Activated naive CD4-positive, alpha-beta T cell treated with anti-CD3 and anti-CD28 coated beads for 36 hours (primary cell): Measurements from ENCODE around the gene MOCOS. TPM values are rescaled to one million over a fixed set of nuclear protein-coding genes. Genes with fewer than 3 reads are reported as not detected.
A peak's percentile ranks its signal among the peaks of the same experiment; 100 is the strongest.

Experiments
- CTCF ChIA-PET: fragments of 350-600 bp; sonication (Branson Sonifier 250); formaldehyde crosslinking; loops from one replicate; lab custom pipeline; 2021; ENCODE audit warnings: antibody characterized with exemption; lab: Charles Lee
- DNase-seq: peaks from one replicate; pipeline ENCODE4 v3.0.0-alpha.2; 2020
- H3K27ac Mint-ChIP-seq: one replicate; pipeline ENCODE4 v1.8.0; 2021; ENCODE audit warnings: mild to moderate bottlenecking, mixed read lengths
- H3K27me3 Mint-ChIP-seq: one replicate; pipeline ENCODE4 v1.8.0; 2021; ENCODE audit warnings: low read depth, mixed read lengths
- H3K36me3 Mint-ChIP-seq: one replicate; pipeline ENCODE4 v1.8.0; 2021; ENCODE audit warnings: low read depth, mixed read lengths
- H3K4me1 Mint-ChIP-seq: one replicate; pipeline ENCODE4 v1.8.0; 2021; ENCODE audit warnings: low read depth, mixed read lengths
- H3K4me3 Mint-ChIP-seq: one replicate; pipeline ENCODE4 v1.8.0; 2021; ENCODE audit warnings: mild to moderate bottlenecking, moderate library complexity, mixed read lengths
- H3K9me3 Mint-ChIP-seq: one replicate; pipeline ENCODE4 v1.8.0; 2021; ENCODE audit warnings: mixed read lengths
- intact Hi-C: fragments of 100-400 bp; cut with micrococcal nuclease; formaldehyde crosslinking; loops from one replicate; pipeline ENCODE4 v1.15.1; 2023
- total RNA-seq, 2 experiments: library from RNA; stranded (reverse); gene quantifications; one replicate each; pipeline ENCODE4 v1.2.3, GENCODE V29; 2021

Gene MOCOS, protein sequence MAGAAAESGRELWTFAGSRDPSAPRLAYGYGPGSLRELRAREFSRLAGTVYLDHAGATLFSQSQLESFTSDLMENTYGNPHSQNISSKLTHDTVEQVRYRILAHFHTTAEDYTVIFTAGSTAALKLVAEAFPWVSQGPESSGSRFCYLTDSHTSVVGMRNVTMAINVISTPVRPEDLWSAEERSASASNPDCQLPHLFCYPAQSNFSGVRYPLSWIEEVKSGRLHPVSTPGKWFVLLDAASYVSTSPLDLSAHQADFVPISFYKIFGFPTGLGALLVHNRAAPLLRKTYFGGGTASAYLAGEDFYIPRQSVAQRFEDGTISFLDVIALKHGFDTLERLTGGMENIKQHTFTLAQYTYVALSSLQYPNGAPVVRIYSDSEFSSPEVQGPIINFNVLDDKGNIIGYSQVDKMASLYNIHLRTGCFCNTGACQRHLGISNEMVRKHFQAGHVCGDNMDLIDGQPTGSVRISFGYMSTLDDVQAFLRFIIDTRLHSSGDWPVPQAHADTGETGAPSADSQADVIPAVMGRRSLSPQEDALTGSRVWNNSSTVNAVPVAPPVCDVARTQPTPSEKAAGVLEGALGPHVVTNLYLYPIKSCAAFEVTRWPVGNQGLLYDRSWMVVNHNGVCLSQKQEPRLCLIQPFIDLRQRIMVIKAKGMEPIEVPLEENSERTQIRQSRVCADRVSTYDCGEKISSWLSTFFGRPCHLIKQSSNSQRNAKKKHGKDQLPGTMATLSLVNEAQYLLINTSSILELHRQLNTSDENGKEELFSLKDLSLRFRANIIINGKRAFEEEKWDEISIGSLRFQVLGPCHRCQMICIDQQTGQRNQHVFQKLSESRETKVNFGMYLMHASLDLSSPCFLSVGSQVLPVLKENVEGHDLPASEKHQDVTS
- not detected for total RNA-seq

DNA sequence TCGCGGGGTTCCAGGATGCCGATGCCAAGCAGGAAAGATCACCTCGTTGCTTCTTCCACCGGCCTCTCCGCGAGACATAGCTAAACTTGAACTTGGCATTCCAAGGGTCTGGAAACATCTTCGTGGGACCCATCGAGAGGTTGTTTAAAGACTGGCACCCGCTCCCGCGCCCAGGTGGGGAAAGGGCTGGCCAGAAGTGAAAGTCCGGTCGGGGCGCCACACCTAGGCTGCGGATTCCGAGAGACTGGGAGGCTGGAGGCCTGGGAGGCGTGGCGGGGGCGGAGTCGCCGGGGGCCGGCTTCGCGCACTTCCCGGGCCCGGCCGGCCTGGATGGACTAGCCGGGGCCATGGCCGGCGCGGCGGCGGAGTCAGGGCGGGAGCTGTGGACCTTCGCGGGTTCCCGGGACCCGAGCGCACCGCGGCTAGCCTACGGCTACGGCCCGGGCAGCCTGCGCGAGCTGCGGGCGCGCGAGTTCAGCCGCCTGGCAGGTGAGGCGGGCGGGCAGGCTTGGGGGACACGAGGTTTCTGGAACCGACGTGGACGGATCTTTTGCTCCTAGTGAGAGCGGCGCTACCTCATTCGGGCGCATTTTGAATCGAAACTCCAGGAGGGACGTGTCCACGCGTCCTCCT is at the start of gene MOCOS:
TSS of gene MOCOS (plus strand) at position 305 of the 633 bp plus-strand sequence. CDS start at position 348, 43 bp downstream.
- CTCF ChIA-PET: no interaction called here
- Mint-ChIP-seq H3K4me1 (peaks cover 3% of the 10 kb centered on the region), H3K36me3 (no peaks in the 10 kb centered on the region), H3K9me3 (no peaks in the 10 kb centered on the region), H3K27me3 (peaks cover 20% of the 10 kb centered on the region), H3K4me3 (peak within 1 kb of the TSS; percentile 73), H3K27ac (no peak within 1 kb of the TSS)
- peak; percentile 36 for DNase-seq
- intact Hi-C loops: loop anchor here (1.0 to 10.0 kb wide), 3 partner anchors 58 to 173 kb away; partner anchors contain the start of genes ELP2 and SLC39A6

DNA sequence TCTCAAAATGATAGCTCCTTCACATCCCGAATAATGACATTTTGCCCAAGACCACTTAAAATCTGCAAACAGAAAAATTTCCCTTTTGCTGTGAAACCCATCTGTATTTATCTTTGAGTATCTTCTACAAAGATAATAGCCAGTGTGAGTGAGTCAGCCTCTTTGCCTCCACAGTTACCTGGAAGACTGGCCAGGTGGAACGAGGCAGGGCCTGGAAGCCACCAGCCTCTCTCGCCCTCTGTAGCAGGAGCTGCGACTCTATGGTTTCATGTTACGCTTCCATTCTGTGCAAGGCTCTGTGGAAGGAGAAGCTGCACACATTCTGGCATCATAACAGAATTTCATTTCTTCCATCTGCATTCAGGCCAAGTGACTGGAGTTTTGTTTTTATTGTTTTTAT is 48.1 kb upstream of the MOCOS start:
- no peak overlapping the region for H3K27ac Mint-ChIP-seq
- H3K4me1 Mint-ChIP-seq: peaks cover 18% of the 10 kb centered on the region
- intact Hi-C loops: loop anchor here (10.0 kb wide), 1 partner anchor 554 kb away; the partner anchor contains the start of gene GALNT1
- peaks cover 34% of the 10 kb centered on the region for H3K36me3 Mint-ChIP-seq
- CTCF ChIA-PET: interaction anchor here (0.6 to 1.1 kb wide), 2 partner anchors 122 to 1047 kb away, joined by 3 read pairs; no protein-coding TSS in a partner anchor
- DNase-seq: no peak
- no peak overlapping the region for H3K4me3 Mint-ChIP-seq
- H3K27me3 Mint-ChIP-seq: no peaks in the 10 kb centered on the region
- no peaks in the 10 kb centered on the region for H3K9me3 Mint-ChIP-seq

- Mint-ChIP-seq H3K9me3 (no peaks in the 10 kb centered on the region), H3K4me1 (peaks cover 11% of the 10 kb centered on the region), H3K36me3 (peaks cover 34% of the 10 kb centered on the region), H3K27ac (no peak overlapping the region), H3K27me3 (no peaks in the 10 kb centered on the region), H3K4me3 (no peak overlapping the region)
- DNase-seq: no peak
- CTCF ChIA-PET: no interaction called here
- intact Hi-C loops: no loop called here
Measured at GRCh38 chr18:36141576-36141975, 45.7 kb upstream of the MOCOS start.

DNA sequence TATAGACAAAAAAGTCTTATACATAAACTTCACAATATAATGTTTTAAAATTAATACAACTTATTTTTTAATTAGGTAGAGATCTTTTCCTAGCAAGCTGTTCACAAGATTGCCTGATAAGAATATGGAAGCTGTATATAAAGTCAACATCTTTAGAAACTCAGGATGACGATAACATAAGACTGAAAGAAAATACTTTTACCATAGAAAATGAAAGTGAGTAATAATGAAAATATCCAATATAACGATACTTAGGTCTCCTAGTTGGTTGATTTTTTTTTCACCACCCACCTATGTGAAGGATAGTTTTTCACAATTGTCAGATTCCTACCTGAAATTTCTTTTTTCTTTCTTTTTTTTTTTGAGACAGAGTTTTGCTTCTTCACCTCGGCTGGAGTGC is 44.5 kb upstream of the MOCOS start:
- H3K27ac Mint-ChIP-seq: no peak overlapping the region
- CTCF ChIA-PET: interaction anchor here (0.7 to 1.0 kb wide), 2 partner anchors 12 to 102 kb away, joined by 3 to 4 read pairs; no protein-coding TSS in a partner anchor
- peaks cover 31% of the 10 kb centered on the region for H3K36me3 Mint-ChIP-seq
- H3K9me3 Mint-ChIP-seq: no peaks in the 10 kb centered on the region
- DNase-seq: no peak
- H3K27me3 Mint-ChIP-seq: no peaks in the 10 kb centered on the region
- H3K4me3 Mint-ChIP-seq: no peak overlapping the region
- intact Hi-C loops: loop anchor here (1.0 kb wide), 1 partner anchor 10 kb away; no protein-coding TSS in a partner anchor
- H3K4me1 Mint-ChIP-seq: peaks cover 7% of the 10 kb centered on the region

DNA sequence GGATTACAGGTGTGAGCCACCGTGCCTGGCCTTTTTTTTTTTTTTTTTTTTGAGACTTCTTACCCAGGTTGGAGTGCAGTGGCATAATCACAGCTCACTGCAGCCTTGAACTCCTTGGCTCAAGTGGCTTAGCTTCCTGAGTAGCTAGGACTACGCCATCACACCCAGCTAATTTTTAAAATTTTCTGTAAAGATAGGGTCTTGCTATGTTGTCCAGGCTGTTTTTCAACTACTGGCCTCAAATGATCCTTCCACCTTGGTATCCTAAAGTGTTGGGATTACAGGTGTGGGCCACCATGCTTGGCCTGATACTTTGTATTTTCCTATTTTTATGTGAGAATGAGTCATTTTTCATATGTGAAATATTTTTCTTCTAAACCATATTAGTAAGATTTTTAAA is 43.9 kb upstream of the MOCOS start:
- H3K9me3 Mint-ChIP-seq: no peaks in the 10 kb centered on the region
- no peak overlapping the region for H3K4me3 Mint-ChIP-seq
- H3K4me1 Mint-ChIP-seq: peaks cover 7% of the 10 kb centered on the region
- no peak overlapping the region for H3K27ac Mint-ChIP-seq
- DNase-seq: no peak
- peaks cover 32% of the 10 kb centered on the region for H3K36me3 Mint-ChIP-seq
- intact Hi-C loops: no loop called here
- CTCF ChIA-PET: no interaction called here
- H3K27me3 Mint-ChIP-seq: no peaks in the 10 kb centered on the region

GRCh38 chr18:36149514-36150289 is 37.6 kb upstream of the MOCOS start:
- H3K36me3 Mint-ChIP-seq: peaks cover 39% of the 10 kb centered on the region
- CTCF ChIA-PET: no interaction called here
- intact Hi-C loops: no loop called here

GRCh38 chr18:36152781-36153180 is 34.5 kb upstream of the MOCOS start:
- Mint-ChIP-seq H3K27ac (no peak overlapping the region), H3K36me3 (peaks cover 38% of the 10 kb centered on the region), H3K27me3 (no peaks in the 10 kb centered on the region), H3K9me3 (no peaks in the 10 kb centered on the region), H3K4me1 (peaks cover 6% of the 10 kb centered on the region), H3K4me3 (no peak overlapping the region)
- no peak for DNase-seq
- CTCF ChIA-PET: interaction anchor here (0.6 to 0.8 kb wide), 2 partner anchors 57 to 135 kb away, joined by 3 read pairs; no protein-coding TSS in a partner anchor
- intact Hi-C loops: no loop called here

More at GRCh38 chr18:36149514-36150289, 37.6 kb upstream of the MOCOS start:
- no peak for DNase-seq
- no peaks in the 10 kb centered on the region for H3K27me3 Mint-ChIP-seq
- no peak overlapping the region for H3K4me3 Mint-ChIP-seq
- H3K9me3 Mint-ChIP-seq: no peaks in the 10 kb centered on the region
- H3K27ac Mint-ChIP-seq: peak overlapping the region; percentile 17
- peaks cover 2% of the 10 kb centered on the region for H3K4me1 Mint-ChIP-seq

- Mint-ChIP-seq H3K27ac (no peak overlapping the region), H3K36me3 (peaks cover 41% of the 10 kb centered on the region), H3K9me3 (no peaks in the 10 kb centered on the region)
Measured at GRCh38 chr18:36153203-36153602, 34.1 kb upstream of the MOCOS start.

GRCh38 chr18:36153771-36154170 is 33.5 kb upstream of the MOCOS start:
- no peaks in the 10 kb centered on the region for H3K27me3 Mint-ChIP-seq
- CTCF ChIA-PET: interaction anchor here (0.6 to 0.8 kb wide), 2 partner anchors 58 to 136 kb away, joined by 3 read pairs; no protein-coding TSS in a partner anchor
- peaks cover 44% of the 10 kb centered on the region for H3K36me3 Mint-ChIP-seq
- intact Hi-C loops: no loop called here
- H3K4me3 Mint-ChIP-seq: no peak overlapping the region
- peaks cover 12% of the 10 kb centered on the region for H3K4me1 Mint-ChIP-seq
- no peak overlapping the region for H3K27ac Mint-ChIP-seq
- no peaks in the 10 kb centered on the region for H3K9me3 Mint-ChIP-seq
- DNase-seq: no peak

More at GRCh38 chr18:36153203-36153602, 34.1 kb upstream of the MOCOS start:
- Mint-ChIP-seq H3K4me3 (no peak overlapping the region), H3K27me3 (no peaks in the 10 kb centered on the region), H3K4me1 (peaks cover 8% of the 10 kb centered on the region)
- no peak for DNase-seq
- CTCF ChIA-PET: interaction anchor here (0.6 to 0.8 kb wide), 2 partner anchors 57 to 135 kb away, joined by 3 read pairs; no protein-coding TSS in a partner anchor
- intact Hi-C loops: no loop called here

DNA sequence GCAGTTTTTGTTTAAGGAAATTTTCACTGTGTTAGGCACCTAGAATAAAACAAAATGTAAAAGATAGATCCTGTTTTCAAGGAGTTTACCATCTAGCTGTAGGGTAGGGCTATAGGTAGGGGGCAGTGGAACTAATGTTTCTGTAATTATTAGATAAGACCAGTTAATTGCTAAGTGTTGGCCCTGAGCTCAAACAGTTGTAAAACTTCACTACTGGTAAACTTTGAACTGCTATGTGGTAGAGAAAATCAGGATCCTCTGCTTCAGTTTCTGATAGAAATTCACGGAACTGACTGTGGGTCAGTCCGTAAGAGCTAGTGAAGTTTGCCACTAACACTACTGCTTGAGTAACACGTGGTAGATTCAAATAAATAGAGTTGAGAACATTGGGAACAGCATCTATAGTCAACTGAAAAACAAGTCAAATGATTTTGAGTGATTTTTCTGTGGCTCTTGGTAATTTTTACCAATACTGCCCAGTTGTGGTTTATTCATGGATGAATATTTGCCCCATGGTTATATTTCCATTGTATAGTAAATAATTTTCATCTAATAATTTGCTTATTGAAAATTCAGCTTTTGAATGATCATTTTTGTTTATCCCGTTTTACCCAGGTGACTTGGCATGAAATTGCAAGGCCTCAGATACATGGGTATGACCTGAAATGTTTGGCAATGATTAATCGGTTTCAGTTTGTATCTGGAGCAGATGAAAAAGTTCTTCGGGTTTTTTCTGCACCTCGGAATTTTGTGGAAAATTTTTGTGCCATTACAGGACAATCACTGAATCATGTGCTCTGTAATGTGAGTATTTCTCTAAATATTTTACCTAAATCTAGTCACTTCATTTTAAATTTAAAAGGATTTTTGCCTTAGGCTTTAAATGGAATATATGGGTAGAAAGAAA is 31.2 kb upstream of the MOCOS start:
- Mint-ChIP-seq H3K4me3 (no peak overlapping the region), H3K27ac (no peak overlapping the region), H3K4me1 (peaks cover 20% of the 10 kb centered on the region), H3K27me3 (no peaks in the 10 kb centered on the region), H3K36me3 (peaks cover 43% of the 10 kb centered on the region), H3K9me3 (no peaks in the 10 kb centered on the region)
- CTCF ChIA-PET: interaction anchor here (0.7 to 1.4 kb wide), 2 partner anchors 8 to 11 kb away, joined by 3 read pairs; no protein-coding TSS in a partner anchor
- intact Hi-C loops: no loop called here
- no peak for DNase-seq
